Testis (tissue), 2 donors: ENCODE results near the gene SFTPA2.

Experiments
- POLR2A ChIP-seq: fragments of 450-650 bp; IDR thresholded peaks from one replicate; pipeline ENCODE4 v1.6.1; 2017; ENCODE audit warnings: antibody characterized with exemption, mild to moderate bottlenecking, moderate library complexity
- TF ChIP-seq, protein P1 (sequence below), 3 experiments: fragments of 450-650 bp in 2 of 3; fragments of 200-600 bp in 1 of 3; sonication (generic) in 1 of 3; IDR thresholded peaks; one replicate each; pipeline ENCODE4 v1.5.1; 2016 to 2019; ENCODE audit warnings: antibody characterized with exemption in 3 of 3, mild to moderate bottlenecking in 2 of 3, moderate library complexity in 1 of 3

DNA sequence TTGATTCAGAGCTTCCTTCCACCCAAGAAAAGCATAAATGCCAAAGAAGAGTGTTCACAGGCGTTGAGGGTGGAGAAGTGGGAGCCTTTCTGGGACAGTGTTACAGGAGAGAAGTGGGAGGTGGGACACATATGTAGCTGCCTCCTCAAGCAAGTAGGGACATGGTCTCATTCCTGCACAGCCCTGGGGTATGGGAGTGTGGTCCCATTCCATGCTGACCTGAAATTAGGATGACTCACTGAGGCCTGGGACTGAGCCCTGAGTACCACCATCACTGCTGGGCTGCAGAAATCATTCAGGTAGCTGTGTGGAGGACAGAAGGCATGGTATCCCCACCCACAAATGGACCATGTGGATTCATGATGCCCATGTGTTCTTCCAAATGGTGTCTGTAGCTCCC, 33.2 kb upstream of the SFTPA2 start:
- TF ChIP-seq, protein P1, sequence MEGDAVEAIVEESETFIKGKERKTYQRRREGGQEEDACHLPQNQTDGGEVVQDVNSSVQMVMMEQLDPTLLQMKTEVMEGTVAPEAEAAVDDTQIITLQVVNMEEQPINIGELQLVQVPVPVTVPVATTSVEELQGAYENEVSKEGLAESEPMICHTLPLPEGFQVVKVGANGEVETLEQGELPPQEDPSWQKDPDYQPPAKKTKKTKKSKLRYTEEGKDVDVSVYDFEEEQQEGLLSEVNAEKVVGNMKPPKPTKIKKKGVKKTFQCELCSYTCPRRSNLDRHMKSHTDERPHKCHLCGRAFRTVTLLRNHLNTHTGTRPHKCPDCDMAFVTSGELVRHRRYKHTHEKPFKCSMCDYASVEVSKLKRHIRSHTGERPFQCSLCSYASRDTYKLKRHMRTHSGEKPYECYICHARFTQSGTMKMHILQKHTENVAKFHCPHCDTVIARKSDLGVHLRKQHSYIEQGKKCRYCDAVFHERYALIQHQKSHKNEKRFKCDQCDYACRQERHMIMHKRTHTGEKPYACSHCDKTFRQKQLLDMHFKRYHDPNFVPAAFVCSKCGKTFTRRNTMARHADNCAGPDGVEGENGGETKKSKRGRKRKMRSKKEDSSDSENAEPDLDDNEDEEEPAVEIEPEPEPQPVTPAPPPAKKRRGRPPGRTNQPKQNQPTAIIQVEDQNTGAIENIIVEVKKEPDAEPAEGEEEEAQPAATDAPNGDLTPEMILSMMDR (IDR thresholded peaks at IDR 0.05): no peak
- TF ChIP-seq POLR2A: no peak
